GM12801 (cell line): ENCODE data around the gene XBP1.

Source experiments
- TF ChIP-seq, protein P1 (sequence below): IDR thresholded peaks from one replicate; pipeline ENCODE4 v1.5.1; 2011; ENCODE audit warnings: control low read depth; ENCODE audit not compliant: insufficient read length; ENCODE audit errors: extremely low read depth

The XBP1 gene

DNA sequence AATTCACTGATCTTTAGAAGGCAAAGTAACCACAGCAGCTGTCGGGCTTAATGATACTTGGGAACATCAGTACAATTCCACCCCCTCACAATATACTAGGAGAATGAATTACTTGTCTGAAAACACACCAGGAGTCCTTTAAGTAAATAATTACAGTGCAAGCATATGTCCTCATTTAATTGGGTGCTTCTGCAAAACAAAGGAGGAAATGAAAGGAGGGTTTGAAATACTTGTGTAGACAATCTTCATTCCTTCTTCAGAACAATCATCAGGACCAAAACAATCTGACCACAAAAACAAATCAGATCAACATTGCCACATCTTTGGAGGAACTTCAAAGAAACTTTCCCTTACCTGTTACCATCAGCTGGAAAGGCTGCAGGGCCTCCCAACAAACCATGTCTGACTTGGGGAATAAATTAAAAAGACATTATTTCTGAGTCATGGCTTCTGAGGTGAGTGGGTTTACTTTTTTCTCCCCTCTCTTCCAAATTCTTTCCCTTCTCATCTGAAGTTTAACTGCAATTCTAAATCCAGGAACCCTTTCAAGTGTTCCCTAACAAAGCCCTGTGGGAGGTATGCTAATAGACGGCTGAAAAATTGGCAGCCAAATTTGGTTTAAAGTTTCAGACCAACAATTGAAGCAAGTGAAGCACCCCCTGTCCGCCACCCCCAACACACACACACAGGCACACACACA, 40.4 kb downstream of the XBP1 start:
- TF ChIP-seq, protein P1, sequence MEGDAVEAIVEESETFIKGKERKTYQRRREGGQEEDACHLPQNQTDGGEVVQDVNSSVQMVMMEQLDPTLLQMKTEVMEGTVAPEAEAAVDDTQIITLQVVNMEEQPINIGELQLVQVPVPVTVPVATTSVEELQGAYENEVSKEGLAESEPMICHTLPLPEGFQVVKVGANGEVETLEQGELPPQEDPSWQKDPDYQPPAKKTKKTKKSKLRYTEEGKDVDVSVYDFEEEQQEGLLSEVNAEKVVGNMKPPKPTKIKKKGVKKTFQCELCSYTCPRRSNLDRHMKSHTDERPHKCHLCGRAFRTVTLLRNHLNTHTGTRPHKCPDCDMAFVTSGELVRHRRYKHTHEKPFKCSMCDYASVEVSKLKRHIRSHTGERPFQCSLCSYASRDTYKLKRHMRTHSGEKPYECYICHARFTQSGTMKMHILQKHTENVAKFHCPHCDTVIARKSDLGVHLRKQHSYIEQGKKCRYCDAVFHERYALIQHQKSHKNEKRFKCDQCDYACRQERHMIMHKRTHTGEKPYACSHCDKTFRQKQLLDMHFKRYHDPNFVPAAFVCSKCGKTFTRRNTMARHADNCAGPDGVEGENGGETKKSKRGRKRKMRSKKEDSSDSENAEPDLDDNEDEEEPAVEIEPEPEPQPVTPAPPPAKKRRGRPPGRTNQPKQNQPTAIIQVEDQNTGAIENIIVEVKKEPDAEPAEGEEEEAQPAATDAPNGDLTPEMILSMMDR = no peak

DNA sequence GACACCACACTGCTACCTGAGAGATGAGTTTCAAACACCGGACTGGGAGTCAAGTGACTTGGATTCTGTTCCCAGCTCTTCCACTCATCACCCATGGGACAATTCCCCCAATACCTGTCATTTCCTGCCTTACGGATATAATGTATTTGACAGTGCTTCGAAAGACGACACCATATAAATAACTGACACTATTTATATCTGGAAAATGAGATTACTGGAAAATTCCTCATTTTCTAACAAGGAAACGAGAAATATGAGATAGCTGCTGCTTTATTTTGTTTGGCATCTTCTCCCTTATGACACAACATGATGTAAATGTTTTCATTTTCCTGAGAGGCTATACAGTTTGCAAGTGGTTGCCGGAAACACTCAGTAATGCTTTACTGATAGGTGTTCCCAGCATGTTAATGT, 49.9 kb downstream of the XBP1 start:
- TF ChIP-seq, protein P1 = no peak
